Erythroblast (primary cell): ENCODE data around the gene OPHN1.

ENCODE experiments used
- GATA1 ChIP-seq: IDR thresholded peaks from 2 replicates; pipeline ENCODE4 v1.6.1; 2011; ENCODE audit warnings: low read depth, mild to moderate bottlenecking, control low read depth, low read length, moderate library complexity
- POLR2A ChIP-seq: IDR thresholded peaks from 2 replicates; pipeline ENCODE4 v1.6.1; 2011; ENCODE audit warnings: mild to moderate bottlenecking, low read length

DNA sequence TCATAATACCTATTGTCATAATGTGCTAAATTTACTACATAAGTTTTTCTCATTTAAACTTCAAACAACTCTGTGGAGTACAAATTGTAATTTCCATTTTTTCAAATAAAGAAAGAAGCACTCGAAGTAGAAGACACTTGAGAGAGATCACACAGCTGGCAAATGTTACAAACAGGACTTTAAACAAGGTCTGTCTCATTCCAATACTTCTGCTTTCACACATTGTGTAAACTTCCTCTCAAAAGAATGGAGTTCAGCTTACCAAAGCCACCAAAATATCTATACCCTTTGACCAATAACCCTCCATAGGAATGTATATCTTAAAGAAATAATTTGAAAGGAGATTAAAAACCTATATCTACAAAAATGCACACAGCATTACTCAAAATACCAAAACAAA, 88.3 kb downstream of the OPHN1 start:
- no peak for TF ChIP-seq POLR2A
- no peak for TF ChIP-seq GATA1
